Ovary (tissue), 9 donors: ENCODE measurements around the gene SLC39A12. TPM values are rescaled to one million over a fixed set of nuclear protein-coding genes. Genes with fewer than 3 reads are reported as not detected.

ENCODE experiments used
- polyA plus RNA-seq, 2 donors: library from polyadenylated mRNA; stranded (reverse); fragments of 200-250 nt in 1 of 2; fragments of 350-450 nt in 1 of 2; fragmentation: Illumina TruSeq in 1 of 2; extraction: RNeasy Lipid Tissue Mini Kit (QIAGEN cat#74804) in 1 of 2; gene quantifications; one replicate each; pipeline ENCODE4 v1.2.3, GENCODE V29; 2013 to 2014
- total RNA-seq, 7 donors: library from RNA; depleted of rRNA in 2 of 7; stranded (reverse); fragments of >200 nt in 2 of 7; fragmentation: NEBNext Ultra II Directional in 3 of 7; extraction: Animal tissue kit (Norgen Biotek cat#: 25700) in 3 of 7; gene quantifications; one replicate each; pipeline versions ENCODE4 v1.1.0 to v1.2.4, GENCODE V29; 2016 to 2023
- donor health status: DM: no; HTN: no; CAD: no; lungs with moderate emphysema.
- donor health status: DM: no; HTN: no; CAD: no.
- donor health status: Bipolar disorder and iron deficiency.
- donor health status: DM: yes; HTN: yes; CAD: no.
- donor health status: DM: no; HTN: no; CAD: no.
- donor health status: DM: yes; HTN: yes; CAD: no.

The SLC39A12 gene
- total and polyA plus RNA-seq, 9 donors, result 0.02 TPM; not detected in 8

Other genes with a start within 250 kb of the SLC39A12 start
- gene TMEM236, start 199.7 kb upstream of the SLC39A12 start, total RNA-seq, result under 1 TPM; 0.11 to 0.72 (median 0.32) TPM
- gene TMEM236, start 199.7 kb upstream of the SLC39A12 start, polyA plus RNA-seq, result under 1 TPM; 0.12 to 0.57 TPM
- 10 to 100 TPM in 5 of 7 donors, 1 to 10 TPM in 2; 6.6 to 39.9 (median 13.3) TPM for gene MRC1, start 142.6 kb upstream of the SLC39A12 start, total RNA-seq
- gene MRC1, start 142.6 kb upstream of the SLC39A12 start, polyA plus RNA-seq, result 10 to 100 TPM in 1 of 2 donors, 1 to 10 TPM in 1; 7.9 to 26.6 TPM
- 10 to 100 TPM; 16.0 to 60.9 (median 25.7) TPM for gene CACNB2, start 188.5 kb downstream of the SLC39A12 start, total RNA-seq
- gene CACNB2, start 188.5 kb downstream of the SLC39A12 start, polyA plus RNA-seq, result 10 to 100 TPM in 1 of 2 donors, 1 to 10 TPM in 1; 8.9 to 11.6 TPM